ENCODE results near the gene ADARB2. TPM values are rescaled to one million over a fixed set of nuclear protein-coding genes. Genes with fewer than 3 reads are reported as not detected.

Gene ADARB2
- total RNA-seq, 4 donors from 2014 or later = 0.80 to 4.9 (median 2.3) TPM

DNA sequence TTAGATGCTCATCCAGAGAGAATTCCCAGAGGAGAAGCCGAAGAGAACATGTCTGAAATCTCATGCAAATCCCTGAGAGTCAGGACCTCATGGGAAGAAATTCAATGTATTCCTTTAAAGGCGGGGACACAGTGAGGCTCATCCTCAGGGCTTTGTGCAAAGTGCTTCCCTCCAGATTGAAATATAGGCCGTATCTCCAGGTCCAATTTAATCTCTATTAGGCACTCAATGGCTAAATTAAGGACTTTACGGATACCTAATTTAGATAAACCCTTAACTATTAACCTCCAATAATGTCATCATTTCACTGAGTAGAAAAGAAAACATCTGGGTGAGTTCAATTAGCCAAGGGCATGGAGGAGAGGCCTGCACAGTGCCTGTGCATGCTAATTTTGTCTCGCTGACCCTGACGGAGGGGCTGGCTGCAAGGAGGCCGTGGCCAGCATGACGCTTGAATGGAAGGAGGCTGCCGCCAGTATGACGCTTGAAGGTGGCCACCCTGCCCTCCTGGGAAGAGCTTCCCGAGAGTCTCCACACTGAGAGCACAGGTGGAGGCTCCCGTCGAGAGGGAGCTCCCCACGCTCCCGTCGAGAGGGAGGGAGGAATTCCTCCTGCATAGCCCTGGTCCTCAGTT, 287.6 kb downstream of the ADARB2 start:
- Histone ChIP-seq H3K27ac (no peak overlapping the region), H3K27me3 (no peaks in the 10 kb centered on the region), H3K4me1 (no peaks in the 10 kb centered on the region), H3K9me3 (peaks cover 0 to 3% of the 10 kb centered on the region in 2 donors), H3K36me3 (no peaks in the 10 kb centered on the region), H3K4me3 (no peak overlapping the region)
- TF ChIP-seq, protein P1, sequence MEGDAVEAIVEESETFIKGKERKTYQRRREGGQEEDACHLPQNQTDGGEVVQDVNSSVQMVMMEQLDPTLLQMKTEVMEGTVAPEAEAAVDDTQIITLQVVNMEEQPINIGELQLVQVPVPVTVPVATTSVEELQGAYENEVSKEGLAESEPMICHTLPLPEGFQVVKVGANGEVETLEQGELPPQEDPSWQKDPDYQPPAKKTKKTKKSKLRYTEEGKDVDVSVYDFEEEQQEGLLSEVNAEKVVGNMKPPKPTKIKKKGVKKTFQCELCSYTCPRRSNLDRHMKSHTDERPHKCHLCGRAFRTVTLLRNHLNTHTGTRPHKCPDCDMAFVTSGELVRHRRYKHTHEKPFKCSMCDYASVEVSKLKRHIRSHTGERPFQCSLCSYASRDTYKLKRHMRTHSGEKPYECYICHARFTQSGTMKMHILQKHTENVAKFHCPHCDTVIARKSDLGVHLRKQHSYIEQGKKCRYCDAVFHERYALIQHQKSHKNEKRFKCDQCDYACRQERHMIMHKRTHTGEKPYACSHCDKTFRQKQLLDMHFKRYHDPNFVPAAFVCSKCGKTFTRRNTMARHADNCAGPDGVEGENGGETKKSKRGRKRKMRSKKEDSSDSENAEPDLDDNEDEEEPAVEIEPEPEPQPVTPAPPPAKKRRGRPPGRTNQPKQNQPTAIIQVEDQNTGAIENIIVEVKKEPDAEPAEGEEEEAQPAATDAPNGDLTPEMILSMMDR (IDR thresholded peaks at IDR 0.05) = no peak
- no peak for TF ChIP-seq POLR2A (IDR thresholded peaks at IDR 0.05)
- TF ChIP-seq EP300 (IDR thresholded peaks at IDR 0.05; ENCODE audit: low read depth) = no peak
- TF ChIP-seq POLR2AphosphoS5 (IDR thresholded peaks at IDR 0.05) = no peak
- no peak for DNase-seq
- 76 to 80% methylated on average over 2 to 16 of the region's 16 CpGs for WGBS, 2 donors (ENCODE audit: low coverage in 1 of 2)
- in situ Hi-C loops (cut with MboI; ENCODE audit: low pct_ligation_motif_present in 1 of 4, low pct_unique_long_range_greater_than_20kb in 1 of 4, low sequenced_read_pairs in 3 of 4) = no loop called here
- intact Hi-C loops (cut with DNase I; ENCODE audit: low total_unique reads) = no loop called here

DNA sequence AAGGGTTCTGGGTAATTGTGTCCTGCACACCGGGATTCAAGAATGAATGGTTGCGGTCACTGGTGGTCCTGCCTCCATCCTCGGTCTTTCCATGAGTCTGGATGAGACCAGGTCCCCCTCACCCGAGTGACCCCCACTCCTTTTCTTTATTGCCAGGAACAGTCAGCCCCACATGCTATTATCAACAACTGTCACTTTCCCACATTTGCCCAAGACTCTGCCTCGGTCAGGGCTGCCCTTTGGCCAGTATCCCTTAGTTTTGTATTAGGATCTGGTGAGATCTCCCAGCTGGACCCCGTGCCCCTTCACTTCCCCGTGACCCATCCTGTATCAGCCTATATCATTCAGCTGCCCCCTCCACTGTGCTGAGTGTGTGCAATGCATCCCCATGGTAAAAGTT, 288.3 kb downstream of the ADARB2 start:
- H3K27ac ChIP-seq = no peak overlapping the region
- 74 to 80% methylated on average over 2 to 7 of the region's 7 CpGs for WGBS, 2 donors (ENCODE audit: low coverage in 1 of 2)
- intact Hi-C loops (cut with DNase I; ENCODE audit: low total_unique reads) = no loop called here
- in situ Hi-C loops (cut with MboI; ENCODE audit: low pct_ligation_motif_present in 1 of 4, low pct_unique_long_range_greater_than_20kb in 1 of 4, low sequenced_read_pairs in 3 of 4) = no loop called here
- H3K4me3 ChIP-seq = no peak overlapping the region
- H3K27me3 ChIP-seq = no peaks in the 10 kb centered on the region
- TF ChIP-seq, protein P1 (IDR thresholded peaks at IDR 0.05) = no peak
- no peak for TF ChIP-seq POLR2A (IDR thresholded peaks at IDR 0.05)
- no peak for TF ChIP-seq POLR2AphosphoS5 (IDR thresholded peaks at IDR 0.05)
- no peak for TF ChIP-seq EP300 (IDR thresholded peaks at IDR 0.05; ENCODE audit: low read depth)
- DNase-seq = no peak
- no peaks in the 10 kb centered on the region for H3K36me3 ChIP-seq
- no peaks in the 10 kb centered on the region for H3K4me1 ChIP-seq
- H3K9me3 ChIP-seq = peaks cover 0 to 3% of the 10 kb centered on the region in 2 donors

DNA sequence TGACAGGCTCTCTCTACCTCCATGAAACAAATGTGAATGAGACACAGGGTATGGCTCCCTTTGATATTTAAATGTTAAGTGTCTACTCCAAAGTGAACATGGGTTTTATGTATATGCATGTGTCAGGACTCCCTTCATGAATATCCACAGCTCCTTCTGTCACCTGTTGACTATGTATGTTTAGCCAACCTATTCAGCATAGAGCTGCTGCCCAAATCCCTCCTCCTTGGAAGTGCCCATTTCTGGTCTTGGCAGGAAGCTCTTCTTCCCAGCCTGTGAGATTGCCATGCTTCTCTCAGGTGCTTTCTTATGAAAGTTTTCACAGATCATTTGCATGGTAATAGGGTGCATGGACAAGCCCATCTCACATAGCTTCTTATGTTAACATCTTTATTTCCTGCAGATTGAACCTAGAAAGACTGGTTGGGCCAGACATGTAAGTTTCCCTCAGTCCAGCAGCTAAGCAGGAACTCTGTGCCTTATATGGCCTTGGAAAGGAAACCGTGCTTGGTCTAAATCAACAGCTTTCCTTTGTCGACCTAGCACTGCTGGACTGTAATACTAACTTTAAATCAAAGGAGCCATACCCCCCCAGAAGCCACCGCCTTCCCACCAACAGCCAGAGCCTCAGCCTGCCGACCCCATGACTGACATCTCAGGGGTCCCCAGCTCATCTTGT, 288.9 kb downstream of the ADARB2 start:
- peaks cover 0 to 3% of the 10 kb centered on the region in 2 donors for H3K9me3 ChIP-seq
- 29 to 60% methylated on average over 2 to 4 of the region's 4 CpGs for WGBS, 2 donors (ENCODE audit: low coverage in 1 of 2)
- no peaks in the 10 kb centered on the region for H3K36me3 ChIP-seq
- DNase-seq = no peak
- TF ChIP-seq, protein P1 (IDR thresholded peaks at IDR 0.05) = no peak
- TF ChIP-seq EP300 (IDR thresholded peaks at IDR 0.05; ENCODE audit: low read depth) (no peak), POLR2AphosphoS5 (IDR thresholded peaks at IDR 0.05) (no peak), POLR2A (IDR thresholded peaks at IDR 0.05) (no peak)
- in situ Hi-C loops (cut with MboI; ENCODE audit: low pct_ligation_motif_present in 1 of 4, low pct_unique_long_range_greater_than_20kb in 1 of 4, low sequenced_read_pairs in 3 of 4) = no loop called here
- H3K4me3 ChIP-seq = no peak overlapping the region
- H3K27me3 ChIP-seq = no peaks in the 10 kb centered on the region
- H3K27ac ChIP-seq = no peak overlapping the region
- no peaks in the 10 kb centered on the region for H3K4me1 ChIP-seq
- intact Hi-C loops (cut with DNase I; ENCODE audit: low total_unique reads) = no loop called here

DNA sequence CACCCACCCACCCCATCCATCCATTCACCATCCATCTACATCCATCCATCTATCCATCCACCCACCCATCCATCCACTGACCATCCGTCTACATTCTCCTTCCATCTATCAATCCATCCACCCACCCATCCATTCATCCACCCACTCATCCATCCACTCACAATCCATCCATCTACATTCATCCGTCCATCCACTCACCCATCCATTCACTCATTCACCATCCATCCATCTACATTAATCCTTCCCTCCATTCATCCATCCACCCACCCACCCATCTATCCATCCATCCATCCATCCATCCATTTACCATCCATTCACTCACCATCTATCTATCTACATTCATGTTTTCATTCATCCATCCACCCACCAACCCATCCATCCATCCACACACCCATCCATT, 292.5 kb downstream of the ADARB2 start:
- TF ChIP-seq POLR2AphosphoS5 (IDR thresholded peaks at IDR 0.05) = no peak
- TF ChIP-seq EP300 (IDR thresholded peaks at IDR 0.05; ENCODE audit: low read depth) = no peak
- TF ChIP-seq, protein P1 (IDR thresholded peaks at IDR 0.05) = no peak
- TF ChIP-seq POLR2A (IDR thresholded peaks at IDR 0.05) = no peak
- Histone ChIP-seq H3K27me3 (no peaks in the 10 kb centered on the region), H3K36me3 (no peaks in the 10 kb centered on the region), H3K27ac (no peak overlapping the region), H3K4me1 (no peaks in the 10 kb centered on the region), H3K9me3 (no peaks in the 10 kb centered on the region), H3K4me3 (no peak overlapping the region)
- DNase-seq = no peak
- in situ Hi-C loops (cut with MboI; ENCODE audit: low pct_ligation_motif_present in 1 of 4, low pct_unique_long_range_greater_than_20kb in 1 of 4, low sequenced_read_pairs in 3 of 4) (no loop called here), intact Hi-C loops (cut with DNase I; ENCODE audit: low total_unique reads) (no loop called here)
- WGBS, 2 donors (ENCODE audit: low coverage in 1 of 2) = 85 to 88% methylated on average over 2 of the region's 2 CpGs
